KMS-11 (cell line): ENCODE measurements around the gene DBT.
"Not testable (repeated sequence)": the region's sequence is repeated elsewhere in the genome, so short reads cannot be mapped to it uniquely, and the experiment has no call there.

Experiments used
- H2AFZ ChIP-seq: fragments of 200-600 bp; sonication (generic); 2 replicates; pipeline ENCODE4 v1.6.1; 2016; ENCODE audit warnings: antibody characterized with exemption, mixed run types, low read depth
- H3K27ac ChIP-seq: fragments of 200-600 bp; sonication (generic); 2 replicates; pipeline ENCODE4 v1.6.1; 2016; ENCODE audit warnings: mild to moderate bottlenecking, mixed run types
- H3K27me3 ChIP-seq: fragments of 200-600 bp; sonication (generic); 2 replicates; pipeline ENCODE4 v1.6.1; 2017; ENCODE audit warnings: mild to moderate bottlenecking, low read depth, mixed run types, moderate library complexity; ENCODE audit not compliant: insufficient read depth
- H3K36me3 ChIP-seq: fragments of 200-600 bp; sonication (generic); 2 replicates; pipeline ENCODE4 v1.6.1; 2017; ENCODE audit warnings: mild to moderate bottlenecking, mixed run types; ENCODE audit not compliant: insufficient read depth
- H3K4me1 ChIP-seq: fragments of 200-600 bp; sonication (generic); 2 replicates; pipeline ENCODE4 v1.6.1; 2016; ENCODE audit warnings: mild to moderate bottlenecking, low read depth, mixed run types; ENCODE audit not compliant: poor library complexity, severe bottlenecking
- H3K4me2 ChIP-seq: fragments of 200-600 bp; sonication (generic); 2 replicates; pipeline ENCODE4 v1.7.0; 2016; ENCODE audit warnings: mild to moderate bottlenecking, mixed run types
- H3K4me3 ChIP-seq: fragments of 200-600 bp; sonication (generic); IDR thresholded peaks from 2 replicates; pipeline ENCODE4 v1.6.1; 2017; ENCODE audit warnings: low read depth, low read length, mixed read lengths; ENCODE audit not compliant: insufficient read depth
- H3K79me2 ChIP-seq: fragments of 200-600 bp; sonication (generic); 2 replicates; pipeline ENCODE4 v1.6.1; 2016; ENCODE audit warnings: low read depth, mixed run types; ENCODE audit not compliant: insufficient read depth
- H3K9ac ChIP-seq: fragments of 200-600 bp; sonication (generic); 2 replicates; pipeline ENCODE4 v1.6.1; 2016; ENCODE audit warnings: mild to moderate bottlenecking, mixed run types
- H4K20me1 ChIP-seq: fragments of 200-600 bp; sonication (generic); 2 replicates; pipeline ENCODE4 v1.6.1; 2016; ENCODE audit warnings: mild to moderate bottlenecking, mixed run types; ENCODE audit not compliant: insufficient read depth
- CTCF ChIP-seq: fragments of 200-600 bp; sonication (generic); conservative IDR thresholded peaks from 2 replicates; pipeline ENCODE4 v1.6.1; 2017; ENCODE audit warnings: low read depth, mild to moderate bottlenecking, antibody characterized with exemption, low read length, moderate library complexity, mixed read lengths

Gene DBT

GRCh38 chr1:100200060-100200459 is 49.6 kb downstream of the DBT start:
- not testable (repeated sequence) for H3K27ac ChIP-seq, H3K36me3 ChIP-seq, H4K20me1 ChIP-seq, H3K4me1 ChIP-seq, H3K79me2 ChIP-seq, H3K4me3 ChIP-seq, H3K4me2 ChIP-seq, H2AFZ ChIP-seq, H3K9ac ChIP-seq, H3K27me3 ChIP-seq

- Histone ChIP-seq H3K27ac (no peak overlapping the region), H3K36me3 (no peaks in the 10 kb centered on the region), H3K27me3 (no peaks in the 10 kb centered on the region), H3K4me3 (no peak overlapping the region), H3K4me2 (no peak overlapping the region), H4K20me1 (no peaks in the 10 kb centered on the region), H2AFZ (no peak overlapping the region), H3K4me1 (no peaks in the 10 kb centered on the region), H3K9ac (no peak overlapping the region), H3K79me2 (no peaks in the 10 kb centered on the region)
- no peak for TF ChIP-seq CTCF
Measured at GRCh38 chr1:100198596-100198995, 51.0 kb downstream of the DBT start.

- TF ChIP-seq CTCF = no peak
- H3K36me3 ChIP-seq = no peaks in the 10 kb centered on the region
- peak overlapping the region; percentile 74 for H3K27ac ChIP-seq
Measured at GRCh38 chr1:100188617-100189016, 61.0 kb downstream of the DBT start.

GRCh38 chr1:100187912-100188311 is 61.7 kb downstream of the DBT start:
- TF ChIP-seq CTCF = no peak
- Histone ChIP-seq H3K4me1 (peaks cover 38% of the 10 kb centered on the region), H3K27me3 (no peaks in the 10 kb centered on the region), H3K4me2 (peak overlapping the region; percentile 66), H3K36me3 (no peaks in the 10 kb centered on the region), H3K4me3 (no peak overlapping the region), H3K9ac (peak overlapping the region; percentile 21; the same call in 1 of the 2 replicates), H2AFZ (no peak overlapping the region), H4K20me1 (no peaks in the 10 kb centered on the region), H3K27ac (peak overlapping the region; percentile 74), H3K79me2 (no peaks in the 10 kb centered on the region)

More at GRCh38 chr1:100188617-100189016, 61.0 kb downstream of the DBT start:
- peak overlapping the region; percentile 21; the same call in 1 of the 2 replicates for H3K9ac ChIP-seq
- peak overlapping the region; percentile 66 for H3K4me2 ChIP-seq
- peaks cover 38% of the 10 kb centered on the region for H3K4me1 ChIP-seq
- H3K27me3 ChIP-seq = no peaks in the 10 kb centered on the region
- H4K20me1 ChIP-seq = no peaks in the 10 kb centered on the region
- no peak overlapping the region for H2AFZ ChIP-seq
- H3K79me2 ChIP-seq = no peaks in the 10 kb centered on the region
- H3K4me3 ChIP-seq = no peak overlapping the region

GRCh38 chr1:100184536-100184935 is 65.1 kb downstream of the DBT start:
- Histone ChIP-seq H3K79me2 (no peaks in the 10 kb centered on the region), H3K4me1 (peaks cover 27% of the 10 kb centered on the region), H3K4me2 (no peak overlapping the region), H3K9ac (no peak overlapping the region), H3K27ac (no peak overlapping the region), H3K27me3 (no peaks in the 10 kb centered on the region), H3K36me3 (no peaks in the 10 kb centered on the region), H4K20me1 (no peaks in the 10 kb centered on the region), H2AFZ (no peak overlapping the region), H3K4me3 (no peak overlapping the region)
- no peak for TF ChIP-seq CTCF
